AG09309 (cell line): ENCODE measurements around the gene CCM2.

Source experiments
- DNase-seq: peaks from one replicate; pipeline ENCODE4 v3.0.0-alpha.2; 2010; ENCODE audit warnings: low read depth
- H3K4me3 ChIP-seq: 2 replicates; pipeline ENCODE4 v1.5.1; 2011; ENCODE audit warnings: mild to moderate bottlenecking, low read depth, low read length, moderate library complexity; ENCODE audit not compliant: control insufficient read depth
- TF ChIP-seq, protein P1 (sequence below): IDR thresholded peaks from 2 replicates; pipeline ENCODE4 v1.5.1; 2011; ENCODE audit warnings: mild to moderate bottlenecking, low read depth, low read length, inconsistent platforms; ENCODE audit not compliant: insufficient read depth, control insufficient read depth; ENCODE audit errors: missing control alignments

CCM2 gene

GRCh38 chr7:44983742-44984477, 16.1 kb upstream of the CCM2 start:
- no peak overlapping the region for H3K4me3 ChIP-seq
- TF ChIP-seq, protein P1, sequence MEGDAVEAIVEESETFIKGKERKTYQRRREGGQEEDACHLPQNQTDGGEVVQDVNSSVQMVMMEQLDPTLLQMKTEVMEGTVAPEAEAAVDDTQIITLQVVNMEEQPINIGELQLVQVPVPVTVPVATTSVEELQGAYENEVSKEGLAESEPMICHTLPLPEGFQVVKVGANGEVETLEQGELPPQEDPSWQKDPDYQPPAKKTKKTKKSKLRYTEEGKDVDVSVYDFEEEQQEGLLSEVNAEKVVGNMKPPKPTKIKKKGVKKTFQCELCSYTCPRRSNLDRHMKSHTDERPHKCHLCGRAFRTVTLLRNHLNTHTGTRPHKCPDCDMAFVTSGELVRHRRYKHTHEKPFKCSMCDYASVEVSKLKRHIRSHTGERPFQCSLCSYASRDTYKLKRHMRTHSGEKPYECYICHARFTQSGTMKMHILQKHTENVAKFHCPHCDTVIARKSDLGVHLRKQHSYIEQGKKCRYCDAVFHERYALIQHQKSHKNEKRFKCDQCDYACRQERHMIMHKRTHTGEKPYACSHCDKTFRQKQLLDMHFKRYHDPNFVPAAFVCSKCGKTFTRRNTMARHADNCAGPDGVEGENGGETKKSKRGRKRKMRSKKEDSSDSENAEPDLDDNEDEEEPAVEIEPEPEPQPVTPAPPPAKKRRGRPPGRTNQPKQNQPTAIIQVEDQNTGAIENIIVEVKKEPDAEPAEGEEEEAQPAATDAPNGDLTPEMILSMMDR, result no peak
- no peak for DNase-seq

- TF ChIP-seq, protein P1, result no peak
- H3K4me3 ChIP-seq, result no peak overlapping the region
- DNase-seq, result no peak
These were observed 15.6 kb upstream of the CCM2 start for GRCh38 chr7:44984478-44984758.

DNA sequence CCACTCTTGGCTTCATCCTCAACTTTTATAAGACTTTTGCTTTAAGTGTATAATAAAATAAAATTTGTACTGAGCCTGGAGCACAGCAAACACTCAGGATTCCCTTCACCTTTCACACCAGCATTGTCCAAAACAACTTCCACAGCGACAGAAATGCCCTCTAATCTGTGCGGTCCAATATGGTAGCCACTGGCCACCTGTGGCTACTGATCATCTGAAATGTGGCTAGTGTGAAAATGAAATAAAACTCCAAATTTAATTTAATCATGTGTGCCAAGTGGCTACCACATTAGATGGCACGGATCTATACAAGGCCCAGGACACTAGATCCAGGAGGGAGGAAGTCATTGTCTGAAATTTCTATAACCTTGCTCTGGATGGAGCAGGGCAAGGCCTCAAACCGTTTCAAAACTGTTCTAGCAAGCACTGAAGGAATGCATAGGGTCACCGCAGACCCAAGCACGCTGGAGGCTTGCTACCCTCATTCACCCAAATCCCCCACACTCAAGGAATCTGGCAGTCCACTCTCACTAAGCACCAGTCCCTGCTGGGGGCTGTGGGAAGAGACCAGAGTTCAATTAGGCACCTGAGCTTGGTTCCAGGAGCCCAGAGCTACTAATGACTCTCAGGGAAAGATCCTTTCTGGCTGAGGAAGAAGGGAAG, 14.8 kb upstream of the CCM2 start:
- no peak for DNase-seq
- TF ChIP-seq, protein P1, result no peak
- peak overlapping the region; percentile 79 for H3K4me3 ChIP-seq

DNA sequence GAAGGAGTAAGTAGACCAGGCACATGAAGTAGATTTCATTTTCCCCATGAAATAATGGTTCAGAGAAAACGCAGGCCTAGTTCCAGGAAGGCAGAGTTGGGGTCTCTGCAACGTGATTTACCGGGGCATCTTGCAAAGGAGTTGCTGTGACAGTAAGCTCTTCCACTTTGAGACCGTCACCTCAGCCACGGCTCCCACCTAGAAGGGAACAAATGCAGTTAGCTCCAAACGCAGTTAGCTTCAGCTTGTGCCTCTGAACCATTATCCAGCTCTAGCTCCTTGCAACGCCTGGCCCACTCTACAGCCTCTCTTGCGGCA, 14.1 kb upstream of the CCM2 start:
- no peak for DNase-seq
- TF ChIP-seq, protein P1, result no peak
- H3K4me3 ChIP-seq, result peak overlapping the region; percentile 79

DNA sequence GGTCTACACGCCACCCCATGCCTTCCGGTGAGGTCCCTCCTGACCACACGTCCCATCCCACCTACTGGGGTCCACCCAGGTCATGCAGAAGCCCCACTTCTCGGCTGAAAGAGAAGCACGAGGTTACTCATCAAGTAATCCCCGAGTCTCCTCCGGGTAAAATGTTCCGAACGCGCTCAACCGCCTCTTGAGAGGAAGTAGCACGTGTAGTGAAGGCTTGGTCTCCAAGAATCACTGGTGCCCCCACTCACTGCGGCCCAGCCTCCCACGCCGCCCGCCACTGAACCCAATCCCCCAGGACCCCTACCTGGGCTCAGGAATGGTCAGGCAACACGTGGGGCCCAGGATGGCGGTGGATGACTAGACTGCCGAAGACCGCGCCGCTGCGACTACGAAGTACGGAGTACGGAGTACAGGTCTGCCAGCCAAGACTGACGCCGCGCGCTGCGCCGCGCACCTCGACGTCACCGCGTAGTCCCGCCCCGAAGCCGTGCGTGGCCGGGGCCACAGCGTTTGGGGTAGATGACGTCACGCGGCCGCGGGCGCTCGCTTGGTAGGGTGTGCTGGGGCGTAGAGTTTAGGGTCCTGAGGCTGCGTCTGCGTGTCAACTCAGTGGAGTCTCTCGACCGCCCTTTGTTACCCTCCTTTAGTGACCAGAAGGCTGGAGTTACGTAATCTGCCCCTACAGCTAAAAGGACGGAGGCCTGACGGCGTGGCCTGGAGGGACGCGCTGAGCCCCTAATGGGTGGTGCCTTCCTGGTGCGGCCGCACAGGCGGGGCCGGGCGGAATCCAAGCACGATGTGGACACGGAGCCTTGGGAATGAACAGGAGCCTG, 13.6 kb upstream of the CCM2 start:
- peak; percentile 66 for DNase-seq
- peak overlapping the region; percentile 79 for H3K4me3 ChIP-seq
- TF ChIP-seq, protein P1, result no peak

DNA sequence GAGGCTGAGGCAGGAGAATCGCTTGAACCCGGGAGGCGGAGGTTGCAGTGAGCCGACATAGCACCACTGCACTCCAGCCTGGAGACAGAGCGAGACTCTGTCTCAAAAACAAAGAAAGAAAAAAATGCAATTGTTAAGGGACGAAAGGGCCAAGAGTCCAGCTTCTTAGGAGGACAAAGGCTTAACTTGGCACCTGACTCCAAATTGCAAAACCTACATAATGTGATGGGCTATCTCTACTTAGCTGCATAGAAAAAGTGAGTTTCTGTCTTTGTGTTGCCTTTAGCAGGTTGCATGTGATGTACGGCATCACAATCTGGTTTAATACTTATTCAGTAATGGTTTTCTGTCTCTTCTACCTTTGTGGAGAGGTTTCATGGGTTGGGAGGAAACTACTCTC, 12.5 kb upstream of the CCM2 start:
- TF ChIP-seq, protein P1, result no peak
- no peak overlapping the region for H3K4me3 ChIP-seq
- no peak for DNase-seq
